HEK293 (cell line): ENCODE data around the gene ADCY4.

ENCODE experiments used
- CTCF ChIP-seq: fragments of 450-650 bp; formaldehyde crosslinking; IDR thresholded peaks from 2 replicates; pipeline ENCODE4 v1.5.1; 2016; ENCODE audit warnings: missing biosample characterization, missing genetic modification characterization
- GLI2 ChIP-seq: fragments of 450-650 bp; formaldehyde crosslinking; IDR thresholded peaks from 2 replicates; pipeline ENCODE4; 2017; ENCODE audit warnings: missing biosample characterization, missing genetic modification characterization, low read depth, borderline replicate concordance
- PRDM1 ChIP-seq: fragments of 450-650 bp; formaldehyde crosslinking; IDR thresholded peaks from 2 replicates; pipeline ENCODE4; 2016; ENCODE audit warnings: missing biosample characterization, missing genetic modification characterization
- PRDM10 ChIP-seq: fragments of 450-650 bp; formaldehyde crosslinking; IDR thresholded peaks from 2 replicates; pipeline ENCODE4 v1.5.1; 2016; ENCODE audit warnings: missing biosample characterization, missing genetic modification characterization
- YY1 ChIP-seq: fragments of 450-650 bp; formaldehyde crosslinking; IDR thresholded peaks from 2 replicates; pipeline ENCODE4 v1.5.1; 2018; ENCODE audit warnings: missing biosample characterization, missing genetic modification characterization
- ZFP37 ChIP-seq: fragments of 450-650 bp; formaldehyde crosslinking; IDR thresholded peaks from 2 replicates; pipeline ENCODE4 v1.5.1; 2016; ENCODE audit warnings: missing biosample characterization, missing genetic modification characterization
- ZFP41 ChIP-seq: fragments of 450-650 bp; formaldehyde crosslinking; IDR thresholded peaks from 2 replicates; pipeline ENCODE4 v1.5.1; 2016; ENCODE audit warnings: missing biosample characterization, missing genetic modification characterization, borderline replicate concordance
- ZNF26 ChIP-seq: fragments of 450-650 bp; formaldehyde crosslinking; IDR thresholded peaks from 2 replicates; pipeline ENCODE4 v1.5.1; 2016; ENCODE audit warnings: missing biosample characterization, missing genetic modification characterization
- ZNF670 ChIP-seq: fragments of 450-650 bp; formaldehyde crosslinking; IDR thresholded peaks from 2 replicates; pipeline ENCODE4 v1.5.1; 2016; ENCODE audit warnings: missing biosample characterization, missing genetic modification characterization, low read depth
- ZNF837 ChIP-seq: fragments of 450-650 bp; formaldehyde crosslinking; IDR thresholded peaks from 2 replicates; pipeline ENCODE4 v1.5.1; 2016; ENCODE audit warnings: missing biosample characterization, missing genetic modification characterization

- TF ChIP-seq CTCF (no peak), PRDM1 (no peak), YY1 (tag by site-specific recombination) (no peak), ZFP37 (tag by site-specific recombination) (no peak), ZNF26 (tag by site-specific recombination) (no peak), PRDM10 (tag by site-specific recombination) (no peak), GLI2 (tag by site-specific recombination) (no peak), ZFP41 (tag by site-specific recombination) (no peak), ZNF837 (tag by site-specific recombination) (no peak), ZNF670 (tag by site-specific recombination) (no peak)
These were observed 56.4 kb downstream of the ADCY4 start for GRCh38 chr14:24278424-24278823.
